Endometrial microvascular endothelial cells (primary cell): Measurements from ENCODE around the gene MAOB. TPM values are rescaled to one million over a fixed set of nuclear protein-coding genes. Genes with fewer than 3 reads are reported as not detected.

Source experiments
- in situ Hi-C: cut with HindIII; loops from 2 replicates; pipeline ENCODE4 v1.10.0; 2017; ENCODE audit warnings: low sequenced_read_pairs, low pct_unique_long_range_greater_than_20kb; ENCODE audit errors: inconsistent ontology term
- total RNA-seq: library from RNA; depleted of rRNA; stranded (reverse); fragments of >200 nt; gene quantifications from one replicate; pipeline ENCODE4 v1.2.3, GENCODE V29; 2015; ENCODE audit errors: inconsistent ontology term

The MAOB gene
- total RNA-seq, 1 donor from 2014 or later: not detected

GRCh38 chrX:43865791-43866190 lies 16.5 kb downstream of the MAOB start:
- in situ Hi-C loops: no loop called here

- in situ Hi-C loops: no loop called here
Measured at GRCh38 chrX:43862434-43862833, 19.8 kb downstream of the MAOB start.

GRCh38 chrX:43861750-43862149 lies 20.5 kb downstream of the MAOB start:
- in situ Hi-C loops: no loop called here

GRCh38 chrX:43860646-43861370 lies 21.4 kb downstream of the MAOB start:
- in situ Hi-C loops: no loop called here

- in situ Hi-C loops: no loop called here
Measured at GRCh38 chrX:43853225-43853828, 28.9 kb downstream of the MAOB start.

GRCh38 chrX:43850629-43851028 lies 31.6 kb downstream of the MAOB start:
- in situ Hi-C loops: no loop called here

GRCh38 chrX:43849173-43849572 lies 33.1 kb downstream of the MAOB start:
- in situ Hi-C loops: no loop called here

GRCh38 chrX:43847352-43847751 lies 34.9 kb downstream of the MAOB start:
- in situ Hi-C loops: no loop called here

GRCh38 chrX:43846558-43846957 lies 35.7 kb downstream of the MAOB start:
- in situ Hi-C loops: no loop called here

GRCh38 chrX:43845776-43846175 lies 36.5 kb downstream of the MAOB start:
- in situ Hi-C loops: no loop called here

GRCh38 chrX:43840265-43840664 lies 42.0 kb downstream of the MAOB start:
- in situ Hi-C loops: no loop called here

GRCh38 chrX:43836435-43837184 lies 45.6 kb downstream of the MAOB start:
- in situ Hi-C loops: no loop called here

- in situ Hi-C loops: no loop called here
Measured at GRCh38 chrX:43835559-43835958, 46.7 kb downstream of the MAOB start.

- in situ Hi-C loops: no loop called here
Measured at GRCh38 chrX:43827791-43828190, 54.5 kb downstream of the MAOB start.

GRCh38 chrX:43822014-43822413 lies 60.2 kb downstream of the MAOB start:
- in situ Hi-C loops: no loop called here

- in situ Hi-C loops: no loop called here
Measured at GRCh38 chrX:43817444-43817843, 64.8 kb downstream of the MAOB start.

- in situ Hi-C loops: no loop called here
Measured at GRCh38 chrX:43815209-43815608, 67.0 kb downstream of the MAOB start.

- in situ Hi-C loops: no loop called here
Measured at GRCh38 chrX:43813898-43814297, 68.4 kb downstream of the MAOB start.

GRCh38 chrX:43813319-43813718 lies 68.9 kb downstream of the MAOB start:
- in situ Hi-C loops: no loop called here

- in situ Hi-C loops: no loop called here
Measured at GRCh38 chrX:43809463-43809862, 72.8 kb downstream of the MAOB start.
